Myocyte (in vitro differentiated cells): Measurements from ENCODE around the gene CSTF1. TPM values are rescaled to one million over a fixed set of nuclear protein-coding genes. Genes with fewer than 3 reads are reported as not detected.

ENCODE experiments used
- DNase-seq: peaks from one replicate; pipeline ENCODE4 v3.0.0-alpha.2; 2012; ENCODE audit warnings: low read depth
- total RNA-seq: library from RNA; depleted of rRNA; stranded (reverse); fragments of >200 nt; gene quantifications from 2 replicates; pipeline ENCODE4 v1.2.3, GENCODE V29; 2014

CSTF1 gene
- total RNA-seq, 1 donor from 2014 or later, result 42.3 TPM

GRCh38 chr20:56451056-56451765 is 58.8 kb downstream of the CSTF1 start:
- no peak for DNase-seq

DNA sequence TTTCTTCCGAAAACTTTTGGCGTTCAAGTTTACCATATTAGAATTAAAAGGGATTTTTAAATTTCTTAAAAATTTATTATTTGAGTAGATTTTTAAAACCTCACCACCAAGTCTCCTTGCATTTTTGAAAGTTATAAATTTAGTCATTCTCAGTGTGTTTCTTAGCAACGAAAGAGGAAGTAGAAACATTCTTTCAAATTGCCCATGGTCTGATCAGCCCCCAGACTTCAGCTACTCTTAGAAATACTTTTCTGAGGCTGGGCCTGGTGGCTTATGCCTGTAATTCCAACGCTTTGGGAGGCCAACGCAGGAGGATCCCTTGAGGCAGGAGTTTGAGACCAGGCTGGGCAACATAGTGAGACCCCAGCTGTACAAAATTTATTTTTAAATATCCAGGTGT is 60.9 kb downstream of the CSTF1 start:
- DNase-seq, result no peak

- DNase-seq, result no peak
These were observed 62.3 kb downstream of the CSTF1 start for GRCh38 chr20:56454754-56455153.

Other genes starting within 250 kb of the CSTF1 start
- 0.19 TPM in 1 of 2 replicates, not detected in the other for gene MC3R, start 143.9 kb upstream of the CSTF1 start, total RNA-seq
- gene FAM210B, start 33.7 kb upstream of the CSTF1 start, total RNA-seq, result 42.6 and 54.5 TPM in 2 replicates
- 5.7 and 11.6 TPM in 2 replicates for gene AURKA, start 430 bp upstream of the CSTF1 start, total RNA-seq
- 20.9 and 48.0 TPM in 2 replicates for gene CASS4, start 19.6 kb downstream of the CSTF1 start, total RNA-seq
- gene RTF2, start 76.0 kb downstream of the CSTF1 start, total RNA-seq, result 81.3 and 92.0 TPM in 2 replicates
- gene FAM209A, start 132.1 kb downstream of the CSTF1 start, total RNA-seq, result not detected in 2 replicates
- not detected in 2 replicates for gene FAM209B, start 140.6 kb downstream of the CSTF1 start, total RNA-seq
- gene TFAP2C, start 236.7 kb downstream of the CSTF1 start, total RNA-seq, result not detected in 2 replicates